MM.1S (cell line): ENCODE data around the gene PHF21B.
"Not testable (repeated sequence)": the region's sequence is repeated elsewhere in the genome, so short reads cannot be mapped to it uniquely, and the experiment has no call there.

Source experiments
- DNase-seq: peaks from one replicate; pipeline ENCODE4 v3.0.0-alpha.2; 2015
- H2AFZ ChIP-seq: fragments of 300-600 bp; sonication (generic); 2 replicates; pipeline ENCODE4 v1.6.0; 2016; ENCODE audit warnings: antibody characterized with exemption, low read length
- H3F3A ChIP-seq: fragments of 300-600 bp; sonication (generic); 2 replicates; pipeline ENCODE4 v1.6.1; 2016; ENCODE audit warnings: mild to moderate bottlenecking, antibody characterized with exemption, low read length, moderate library complexity, mixed read lengths; ENCODE audit not compliant: insufficient read depth
- H3K27ac ChIP-seq: fragments of 300-600 bp; sonication (generic); 2 replicates; pipeline ENCODE4 v1.5.1; 2016; ENCODE audit warnings: mild to moderate bottlenecking, low read length
- H3K27me3 ChIP-seq: fragments of 300-600 bp; sonication (generic); replicated peaks from 2 replicates; pipeline ENCODE4 v1.6.0; 2016; ENCODE audit warnings: low read length; ENCODE audit not compliant: insufficient read depth
- H3K36me3 ChIP-seq: fragments of 300-600 bp; sonication (generic); replicated peaks from 2 replicates; pipeline ENCODE4 v1.6.1; 2016; ENCODE audit warnings: mild to moderate bottlenecking, low read length, mixed read lengths; ENCODE audit not compliant: insufficient read depth
- H3K4me1 ChIP-seq: fragments of 300-600 bp; sonication (generic); 2 replicates; pipeline ENCODE4 v1.6.1; 2016; ENCODE audit warnings: low read length, mixed read lengths
- H3K4me2 ChIP-seq: fragments of 300-600 bp; sonication (generic); 2 replicates; pipeline ENCODE4 v1.6.0; 2016; ENCODE audit warnings: low read depth, low read length
- H3K4me3 ChIP-seq: fragments of 300-600 bp; sonication (generic); 2 replicates; pipeline ENCODE4 v1.5.1; 2016; ENCODE audit warnings: low read length, mixed read lengths
- H3K79me2 ChIP-seq: fragments of 300-600 bp; sonication (generic); 2 replicates; pipeline ENCODE4 v1.6.1; 2016; ENCODE audit warnings: mixed run types, low read length, mixed read lengths
- H3K9ac ChIP-seq: fragments of 300-600 bp; sonication (generic); 2 replicates; pipeline ENCODE4 v1.6.1; 2016; ENCODE audit warnings: low read length, mixed read lengths
- H3K9me2 ChIP-seq: fragments of 300-600 bp; sonication (generic); replicated peaks from 2 replicates; pipeline ENCODE4 v1.6.1; 2016; ENCODE audit warnings: mild to moderate bottlenecking, low read length, mixed read lengths; ENCODE audit not compliant: insufficient read depth
- H3K9me3 ChIP-seq: fragments of 300-600 bp; sonication (generic); replicated peaks from 2 replicates; pipeline ENCODE4 v1.6.1; 2016; ENCODE audit warnings: mild to moderate bottlenecking, low read length, mixed read lengths; ENCODE audit not compliant: insufficient read depth
- H4K20me1 ChIP-seq: fragments of 300-600 bp; sonication (generic); 2 replicates; pipeline ENCODE4 v1.6.1; 2016; ENCODE audit warnings: mild to moderate bottlenecking, low read length, moderate library complexity, mixed read lengths; ENCODE audit not compliant: insufficient read depth
- CTCF ChIP-seq: fragments of 300-600 bp; sonication (generic); IDR thresholded peaks from 2 replicates; pipeline ENCODE4 v1.5.1; 2016; ENCODE audit warnings: antibody characterized with exemption, low read length, mixed read lengths
- EZH2 ChIP-seq: fragments of 300-600 bp; sonication (generic); optimal IDR thresholded peaks from 2 replicates; pipeline ENCODE3; 2017; ENCODE audit warnings: low read depth, mild to moderate bottlenecking, antibody characterized with exemption, low read length, mixed read lengths
- EZH2phosphoT487 ChIP-seq: fragments of 300-600 bp; sonication (generic); IDR thresholded peaks from 2 replicates; pipeline ENCODE4 v1.6.1; 2018; ENCODE audit warnings: antibody characterized with exemption, low read length

Gene PHF21B

DNA sequence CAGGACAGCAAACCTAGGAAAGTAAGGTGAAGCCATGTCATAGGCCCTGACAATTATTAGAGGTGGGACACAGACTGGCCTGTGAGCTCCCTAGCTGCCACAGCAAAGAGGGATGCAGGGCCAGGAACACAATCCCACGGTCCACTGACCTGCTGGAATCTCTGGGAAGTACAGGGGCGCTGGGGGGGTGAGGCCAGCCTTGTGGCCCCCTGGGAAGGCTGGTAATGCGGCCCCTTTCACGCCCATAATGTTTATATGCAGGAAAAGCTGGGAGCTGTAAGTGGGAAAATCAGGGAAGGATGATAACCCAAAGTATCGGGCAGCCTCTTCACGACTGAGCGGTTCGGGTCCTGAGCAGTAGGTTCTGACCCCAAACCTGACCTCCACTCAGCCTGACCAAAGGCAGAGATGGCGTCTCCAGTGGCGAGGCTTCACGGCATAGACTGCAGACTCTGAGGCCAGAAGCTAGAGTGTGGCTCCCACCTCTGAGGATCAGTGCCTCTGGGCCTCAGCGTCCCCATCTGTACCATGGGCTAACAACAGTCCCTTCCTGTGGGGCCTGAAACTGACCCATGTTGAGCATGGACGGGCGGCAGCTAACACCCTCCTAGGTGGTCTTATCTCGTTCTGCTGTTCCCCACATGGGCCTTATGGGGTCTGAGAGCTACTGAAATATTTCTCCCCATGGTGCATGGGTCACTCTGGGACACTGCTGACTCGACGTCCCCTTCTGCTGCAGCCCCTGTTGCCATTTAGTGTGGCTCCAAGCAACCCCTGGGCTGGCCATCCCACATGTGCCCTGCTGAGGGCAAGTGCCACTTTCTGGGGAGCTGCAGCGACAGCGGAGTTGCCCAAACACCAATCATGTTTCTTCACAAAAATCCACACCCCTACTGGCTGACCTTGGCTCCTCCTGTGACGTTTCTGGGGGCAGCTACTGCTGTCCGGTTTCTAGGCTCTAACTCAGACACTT, 101.8 kb downstream of the PHF21B start:
- Histone ChIP-seq H3K36me3 (no peaks in the 10 kb centered on the region), H2AFZ (no peak overlapping the region), H3K9me2 (no peaks in the 10 kb centered on the region), H3K4me1 (no peaks in the 10 kb centered on the region), H3K9me3 (no peaks in the 10 kb centered on the region), H3K9ac (no peak overlapping the region), H3K27ac (no peak overlapping the region), H3F3A (no peaks in the 10 kb centered on the region), H3K27me3 (peaks cover 86% of the 10 kb centered on the region), H3K4me3 (no peak overlapping the region), H4K20me1 (no peaks in the 10 kb centered on the region), H3K4me2 (no peak overlapping the region), H3K79me2 (no peaks in the 10 kb centered on the region)
- TF ChIP-seq CTCF (no peak), EZH2 (no peak), EZH2phosphoT487 (no peak)
- DNase-seq: no peak

GRCh38 chr22:44906999-44907644, 102.7 kb downstream of the PHF21B start:
- Histone ChIP-seq H3K9me3 (no peaks in the 10 kb centered on the region), H4K20me1 (no peaks in the 10 kb centered on the region), H3K27ac (no peak overlapping the region), H3K36me3 (no peaks in the 10 kb centered on the region), H3K27me3 (peaks cover 85% of the 10 kb centered on the region), H3K4me3 (no peak overlapping the region), H3F3A (no peaks in the 10 kb centered on the region), H3K9me2 (no peaks in the 10 kb centered on the region), H3K9ac (no peak overlapping the region), H3K4me1 (no peaks in the 10 kb centered on the region), H2AFZ (no peak overlapping the region), H3K79me2 (no peaks in the 10 kb centered on the region), H3K4me2 (no peak overlapping the region)
- no peak for TF ChIP-seq EZH2
- no peak for TF ChIP-seq CTCF
- no peak for TF ChIP-seq EZH2phosphoT487
- no peak for DNase-seq

DNA sequence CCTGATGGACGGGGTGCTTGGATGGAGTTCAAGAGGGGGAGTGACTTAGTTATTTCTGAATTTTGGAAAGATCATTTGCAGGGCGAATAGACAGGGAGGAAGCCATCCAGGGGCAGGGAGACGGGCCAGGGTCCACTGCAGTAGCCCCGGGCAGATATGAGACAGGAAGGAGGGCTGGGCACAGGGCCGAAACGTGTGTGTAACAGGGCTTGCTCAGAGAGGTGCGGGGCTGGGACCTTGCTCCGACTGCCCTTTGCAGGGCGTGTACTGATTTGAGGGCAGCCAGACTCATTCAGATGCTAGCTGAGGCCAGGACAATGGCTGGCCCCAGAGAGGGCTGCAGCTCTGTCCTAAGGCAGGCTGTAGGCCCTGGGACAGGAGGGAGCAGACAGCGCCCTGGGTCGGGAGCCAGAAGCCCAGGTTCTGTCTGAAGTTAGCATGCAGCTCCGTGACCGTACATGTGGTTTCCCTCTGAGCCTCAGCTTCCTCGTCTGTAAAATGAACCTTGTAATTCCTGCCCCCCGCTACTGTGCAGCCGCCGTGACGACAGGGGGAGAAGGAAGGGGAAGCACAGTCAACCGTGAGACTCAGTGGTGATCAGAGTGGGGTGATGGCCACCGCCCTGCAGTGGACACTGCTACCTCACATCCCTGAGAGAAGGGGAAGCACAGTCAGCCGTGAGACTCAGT, 103.4 kb downstream of the PHF21B start:
- Histone ChIP-seq H3K36me3 (no peaks in the 10 kb centered on the region), H3K4me2 (no peak overlapping the region)

GRCh38 chr22:44904492-44905152, 105.2 kb downstream of the PHF21B start:
- DNase-seq, H2AFZ ChIP-seq, H3F3A ChIP-seq, H3K9me3 ChIP-seq, H3K9ac ChIP-seq, H4K20me1 ChIP-seq, H3K27ac ChIP-seq, H3K79me2 ChIP-seq, H3K4me1 ChIP-seq, H3K9me2 ChIP-seq, H3K4me3 ChIP-seq, H3K36me3 ChIP-seq, H3K4me2 ChIP-seq: not testable (repeated sequence)
- H3K27me3 ChIP-seq: peaks cover 84% of the 10 kb centered on the region

More for the DNA sequence above, 103.4 kb downstream of the PHF21B start:
- H4K20me1 ChIP-seq: no peaks in the 10 kb centered on the region
- no peaks in the 10 kb centered on the region for H3F3A ChIP-seq
- no peak overlapping the region for H2AFZ ChIP-seq
- H3K79me2 ChIP-seq: no peaks in the 10 kb centered on the region
- no peaks in the 10 kb centered on the region for H3K4me1 ChIP-seq
- H3K27me3 ChIP-seq: peaks cover 81% of the 10 kb centered on the region
- H3K27ac ChIP-seq: no peak overlapping the region
- no peak overlapping the region for H3K9ac ChIP-seq
- no peaks in the 10 kb centered on the region for H3K9me2 ChIP-seq
- DNase-seq: no peak
- no peaks in the 10 kb centered on the region for H3K9me3 ChIP-seq
- TF ChIP-seq EZH2phosphoT487 (no peak), EZH2 (no peak), CTCF (no peak)
- H3K4me3 ChIP-seq: no peak overlapping the region

GRCh38 chr22:44903164-44903563, 106.6 kb downstream of the PHF21B start:
- not testable (repeated sequence) for H2AFZ ChIP-seq, DNase-seq, H3K9me3 ChIP-seq, H3K9me2 ChIP-seq, H3K36me3 ChIP-seq, H3K4me2 ChIP-seq, H3F3A ChIP-seq, H3K4me1 ChIP-seq, H4K20me1 ChIP-seq, H3K79me2 ChIP-seq, H3K4me3 ChIP-seq, H3K9ac ChIP-seq, H3K27ac ChIP-seq
- H3K27me3 ChIP-seq: peaks cover 82% of the 10 kb centered on the region
